OCI-LY3 (cell line): Measurements from ENCODE around the gene GOLPH3.
"Not testable (repeated sequence)": the region's sequence is repeated elsewhere in the genome, so short reads cannot be mapped to it uniquely, and the experiment has no call there.

Source experiments
- CTCF ChIP-seq: fragments of 200-600, 300-600 bp; sonication (generic); IDR thresholded peaks from 2 replicates; pipeline ENCODE4 v1.5.1; 2014; ENCODE audit warnings: antibody characterized with exemption, low read length, low read depth
- EZH2phosphoT487 ChIP-seq: fragments of 200-600 bp; shearing (Covaris generic); IDR thresholded peaks from 2 replicates; pipeline ENCODE4 v1.6.1; 2018; ENCODE audit warnings: antibody characterized with exemption, mixed run types, low read depth

- not testable (repeated sequence) for TF ChIP-seq CTCF, EZH2phosphoT487
These were observed 40.2 kb upstream of the GOLPH3 start for GRCh38 chr5:32214344-32214743.
